Sciatic nerve (tissue), 2 donors: ENCODE data around the gene NABP2. TPM values are rescaled to one million over a fixed set of nuclear protein-coding genes. Genes with fewer than 3 reads are reported as not detected.
A peak's percentile ranks its signal among the peaks of the same experiment; 100 is the strongest.
"Not testable (repeated sequence)": the region's sequence is repeated elsewhere in the genome, so short reads cannot be mapped to it uniquely, and the experiment has no call there.

Experiments
- ATAC-seq: fragments of 200-7000 bp; cut with Tn5 transposase; one replicate; pipeline ENCODE4 v1.9.1; 2020; ENCODE audit warnings: mild to moderate bottlenecking, moderate library complexity
- DNase-seq: peaks from one replicate; pipeline ENCODE4 v3.0.0-alpha.2; 2020; ENCODE audit warnings: low spot score
- intact Hi-C: fragments of 100-400 bp; cut with DNase I; formaldehyde crosslinking; loops from one replicate; pipeline ENCODE4 v1.14.2; 2022
- total RNA-seq: library from RNA; stranded (reverse); fragmentation: NEBNext Ultra II Directional; extraction: Animal tissue kit (Norgen Biotek cat#: 25700); gene quantifications from one replicate; pipeline ENCODE4 v1.2.1, GENCODE V29; 2021
- donor health status: DM: no; HTN: no; CAD: no.
- donor health status: DM: no; HTN: no; CAD: no.

Gene NABP2
- total RNA-seq, 1 donor from 2014 or later = 18.5 TPM

DNA sequence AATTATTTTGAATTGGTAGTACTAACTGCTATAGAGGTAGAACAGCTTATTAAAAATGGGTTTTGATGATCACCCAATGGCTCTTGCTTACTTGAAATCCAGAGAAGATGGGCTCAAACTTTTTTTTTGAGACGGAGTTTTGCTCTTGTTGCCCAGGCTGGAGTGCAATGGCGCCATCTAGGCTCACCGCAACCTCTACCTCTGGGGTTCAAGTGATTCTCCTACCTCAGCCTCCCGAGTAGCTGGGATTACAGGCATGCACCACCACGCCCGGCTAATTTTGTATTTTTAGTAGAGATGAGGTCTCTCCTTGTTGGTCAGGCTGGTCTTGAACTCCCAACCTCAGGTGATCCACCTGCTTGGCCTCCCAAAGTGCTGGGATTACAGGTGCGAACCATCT, 38.8 kb downstream of the NABP2 start:
- intact Hi-C loops, ATAC-seq, DNase-seq: not testable (repeated sequence)

GRCh38 chr12:56266068-56266692, 42.0 kb downstream of the NABP2 start:
- intact Hi-C loops, ATAC-seq, DNase-seq: not testable (repeated sequence)

GRCh38 chr12:56266693-56267442, 42.7 kb downstream of the NABP2 start, which contains the start of gene COQ10A:
Gene COQ10A, plus strand, starts transcription at chr12:56266942. Its CDS starts 177 bp downstream, at chr12:56267119.
- ATAC-seq (peak; percentile 95), DNase-seq (peak; percentile 95)
- intact Hi-C loops = no loop called here

DNA sequence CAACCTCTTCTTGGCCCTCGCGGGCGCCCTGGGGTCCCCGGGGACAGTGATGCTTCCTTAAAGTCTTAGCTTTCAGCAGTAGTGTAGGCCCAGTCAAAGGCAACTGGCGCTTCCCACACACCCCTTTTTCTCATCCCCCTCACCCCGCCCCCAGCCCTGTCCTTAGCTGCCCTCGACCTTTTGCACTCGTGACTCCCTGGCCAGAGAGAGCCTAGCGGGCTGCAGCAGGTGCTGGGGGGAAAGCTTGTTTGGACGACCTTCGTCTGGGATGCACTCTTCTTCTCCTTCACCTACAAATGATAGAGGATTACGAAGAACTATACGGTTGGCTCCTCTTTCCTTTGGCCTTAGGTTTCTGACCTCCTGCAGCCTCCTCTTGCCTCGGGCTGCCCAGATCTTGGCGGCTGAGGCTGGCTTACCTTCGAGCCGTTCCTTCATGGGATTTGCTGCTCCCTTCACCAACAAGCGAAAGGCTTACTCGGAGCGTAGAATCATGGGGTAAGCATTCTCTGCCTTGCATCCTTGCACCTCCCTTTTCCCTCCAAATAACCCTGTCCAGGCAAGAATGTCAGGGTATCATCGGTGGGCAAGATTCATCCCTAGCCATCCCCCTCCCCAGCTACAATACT, 43.4 kb downstream of the NABP2 start:
- ATAC-seq (peak; percentile 27), DNase-seq (peak; percentile 72)
- intact Hi-C loops = no loop called here

DNA sequence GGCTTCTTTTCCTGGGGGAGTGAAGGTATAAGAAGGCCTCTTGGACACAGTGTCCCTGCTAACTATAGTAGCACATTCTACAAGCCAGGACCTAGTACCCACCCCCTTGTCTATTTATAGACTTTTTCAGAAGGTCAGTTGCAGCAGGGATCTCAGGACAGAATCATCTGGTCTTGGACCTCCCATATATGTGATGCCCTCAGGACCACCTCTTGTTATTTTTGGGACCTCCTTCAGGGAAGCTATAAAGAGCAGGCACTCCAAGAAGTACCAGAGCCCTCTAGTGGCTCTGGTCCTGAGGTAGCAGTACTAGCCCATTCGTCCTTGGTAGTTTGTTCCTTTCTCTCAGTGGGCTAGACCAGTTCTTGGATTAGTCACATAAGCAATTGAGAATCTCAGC, 46.9 kb downstream of the NABP2 start:
- ATAC-seq (no peak), DNase-seq (no peak)
- intact Hi-C loops = no loop called here

- intact Hi-C loops, DNase-seq, ATAC-seq: not testable (repeated sequence)
Measured at GRCh38 chr12:56272468-56272867, 48.3 kb downstream of the NABP2 start.

- ATAC-seq (no peak), DNase-seq (no peak)
- intact Hi-C loops = no loop called here
Measured at GRCh38 chr12:56274299-56274698, 50.2 kb downstream of the NABP2 start.

- intact Hi-C loops = no loop called here
- ATAC-seq (no peak), DNase-seq (no peak)
Measured at GRCh38 chr12:56278905-56279304, 54.8 kb downstream of the NABP2 start.

Other genes with a start within 250 kb of the NABP2 start
- 20.3 TPM for gene SUOX, start 227.1 kb upstream of the NABP2 start, total RNA-seq
- gene IKZF4, start 203.3 kb upstream of the NABP2 start, total RNA-seq = 13.7 TPM
- gene RPS26, start 182.4 kb upstream of the NABP2 start, total RNA-seq = 93.6 TPM
- gene ERBB3, start 144.2 kb upstream of the NABP2 start, total RNA-seq = 159 TPM
- gene PA2G4, start 119.8 kb upstream of the NABP2 start, total RNA-seq = 79.6 TPM
- gene RPL41, start 107.7 kb upstream of the NABP2 start, total RNA-seq = 2,818 TPM
- gene ZC3H10, start 106.1 kb upstream of the NABP2 start, total RNA-seq = 9.0 TPM
- 85.9 TPM for gene ESYT1, start 96.1 kb upstream of the NABP2 start, total RNA-seq
- 40.0 TPM for gene MYL6B, start 71.8 kb upstream of the NABP2 start, total RNA-seq
- gene MYL6, start 66.0 kb upstream of the NABP2 start, total RNA-seq = 993 TPM
- gene SMARCC2, start 34.9 kb upstream of the NABP2 start, total RNA-seq = 160 TPM
- 40.7 TPM for gene RNF41, start 2.4 kb upstream of the NABP2 start, total RNA-seq
- gene SLC39A5, start 5.7 kb downstream of the NABP2 start, total RNA-seq = 0.80 TPM
- gene ANKRD52, start 34.0 kb downstream of the NABP2 start, total RNA-seq = 40.1 TPM
- 8.3 TPM for gene COQ10A, start 42.6 kb downstream of the NABP2 start, total RNA-seq
- gene CS, start 76.0 kb downstream of the NABP2 start, total RNA-seq = 106 TPM
- 87.3 TPM for gene CNPY2, start 91.6 kb downstream of the NABP2 start, total RNA-seq
- gene PAN2, start 109.7 kb downstream of the NABP2 start, total RNA-seq = 101 TPM
- gene IL23A, start 114.5 kb downstream of the NABP2 start, total RNA-seq = not detected
- 195 TPM for gene STAT2, start 135.8 kb downstream of the NABP2 start, total RNA-seq
- not detected for gene APOF, start 138.5 kb downstream of the NABP2 start, total RNA-seq
- 4.4 TPM for gene TIMELESS, start 225.1 kb downstream of the NABP2 start, total RNA-seq
- not detected for gene MIP, start 230.3 kb downstream of the NABP2 start, total RNA-seq
- 2.9 TPM for gene SPRYD4, start 244.2 kb downstream of the NABP2 start, total RNA-seq